Stimulated activated CD4-positive, alpha-beta T cell treated with anti-CD3 and anti-CD28 coated beads, Interleukin-4, amount 100 ng/mL, for 24 hours (primary cell): ENCODE measurements around the gene HIRIP3.
A peak's percentile ranks its signal among the peaks of the same experiment; 100 is the strongest.
"Not testable (repeated sequence)": the region's sequence is repeated elsewhere in the genome, so short reads cannot be mapped to it uniquely, and the experiment has no call there.

ENCODE experiments used
- DNase-seq: peaks from one replicate; pipeline ENCODE4 v3.0.0-alpha.2; 2020

Gene HIRIP3

DNA sequence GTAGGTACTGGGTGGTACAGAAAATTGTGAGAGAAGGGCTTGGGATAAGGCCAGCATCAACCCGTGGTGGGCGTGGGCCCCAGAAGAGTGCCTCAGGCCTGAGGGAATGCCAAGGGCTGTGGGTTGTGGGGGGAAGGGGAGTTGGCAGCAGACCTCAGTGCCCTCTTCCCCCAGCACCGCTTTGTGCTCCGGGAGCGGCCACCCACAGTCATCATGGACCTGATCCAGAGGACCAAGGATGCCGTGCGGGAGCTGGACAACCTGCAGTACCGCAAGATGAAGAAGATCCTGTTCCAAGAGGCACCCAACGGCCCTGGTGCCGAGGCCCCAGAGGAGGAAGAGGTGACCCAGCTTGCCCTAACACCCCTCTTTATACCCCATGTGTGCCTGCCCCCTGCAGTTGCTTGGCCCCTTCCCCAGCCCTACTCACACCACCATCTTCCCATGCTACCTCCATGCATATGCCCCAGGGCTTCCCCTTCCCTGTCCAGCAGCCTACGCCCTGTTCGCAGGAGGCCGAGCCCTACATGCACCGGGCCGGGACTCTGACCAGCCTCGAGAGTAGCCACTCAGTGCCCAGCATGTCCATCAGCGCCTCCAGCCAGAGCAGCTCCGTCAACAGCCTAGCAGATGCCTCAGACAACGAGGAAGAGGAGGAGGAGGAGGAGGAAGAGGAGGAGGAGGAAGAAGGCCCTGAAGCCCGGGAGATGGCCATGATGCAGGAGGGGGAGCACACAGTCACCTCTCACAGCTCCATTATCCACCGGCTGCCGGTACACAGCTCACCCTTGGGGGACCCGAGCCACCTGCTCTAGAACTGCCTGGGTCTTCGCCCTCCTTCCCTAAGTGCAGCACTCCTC, 12.6 kb downstream of the HIRIP3 start:
- DNase-seq: no peak

DNA sequence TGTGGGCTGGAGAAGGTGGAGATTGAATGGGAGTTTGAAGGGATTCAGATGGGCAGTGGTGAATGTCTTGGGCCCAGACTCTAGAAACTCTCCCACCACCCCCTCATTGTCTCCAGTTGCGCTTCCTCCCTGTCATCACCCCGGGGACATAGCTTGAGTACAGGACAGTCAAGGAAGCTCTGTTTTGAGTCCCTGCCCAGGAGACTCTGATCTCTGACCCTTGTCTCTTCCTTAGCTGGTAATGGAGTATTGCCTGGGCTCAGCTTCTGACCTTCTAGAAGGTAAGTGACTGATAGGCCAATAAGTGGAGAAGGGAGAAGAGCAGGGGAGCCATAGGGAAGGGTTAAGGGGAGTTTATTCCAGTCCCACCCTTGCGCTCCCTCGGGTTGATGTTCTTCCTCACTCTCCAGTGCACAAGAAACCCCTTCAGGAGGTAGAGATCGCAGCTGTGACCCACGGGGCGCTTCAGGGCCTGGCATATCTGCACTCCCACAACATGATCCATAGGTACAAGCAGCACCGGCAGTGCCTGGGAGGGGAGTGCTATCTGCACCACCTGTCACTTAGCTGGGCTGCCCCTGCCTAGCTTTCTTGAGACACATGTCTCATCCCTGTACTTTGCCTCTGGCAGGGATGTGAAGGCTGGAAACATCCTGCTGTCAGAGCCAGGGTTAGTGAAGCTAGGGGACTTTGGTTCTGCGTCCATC, 16.7 kb downstream of the HIRIP3 start:
- no peak for DNase-seq

DNA sequence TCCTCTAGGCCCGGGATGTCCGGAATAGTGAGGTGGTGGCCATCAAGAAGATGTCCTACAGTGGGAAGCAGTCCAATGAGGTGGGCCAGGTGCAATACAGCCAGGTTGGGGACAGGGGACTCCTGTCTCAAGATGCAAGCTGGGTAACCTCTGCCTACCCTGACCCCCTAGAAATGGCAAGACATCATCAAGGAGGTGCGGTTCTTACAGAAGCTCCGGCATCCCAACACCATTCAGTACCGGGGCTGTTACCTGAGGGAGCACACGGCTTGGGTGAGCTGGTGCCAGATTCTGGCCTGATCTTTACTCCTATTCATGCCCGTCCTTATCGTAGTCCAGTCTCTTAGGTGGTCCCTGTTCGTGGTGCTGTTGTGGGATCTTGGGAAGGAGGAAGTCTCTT, 17.3 kb downstream of the HIRIP3 start:
- DNase-seq: no peak

- DNase-seq: no peak
These were observed 18.2 kb downstream of the HIRIP3 start for GRCh38 chr16:29977063-29977825.

- DNase-seq: no peak
These were observed 19.5 kb downstream of the HIRIP3 start for GRCh38 chr16:29975811-29976511.

DNA sequence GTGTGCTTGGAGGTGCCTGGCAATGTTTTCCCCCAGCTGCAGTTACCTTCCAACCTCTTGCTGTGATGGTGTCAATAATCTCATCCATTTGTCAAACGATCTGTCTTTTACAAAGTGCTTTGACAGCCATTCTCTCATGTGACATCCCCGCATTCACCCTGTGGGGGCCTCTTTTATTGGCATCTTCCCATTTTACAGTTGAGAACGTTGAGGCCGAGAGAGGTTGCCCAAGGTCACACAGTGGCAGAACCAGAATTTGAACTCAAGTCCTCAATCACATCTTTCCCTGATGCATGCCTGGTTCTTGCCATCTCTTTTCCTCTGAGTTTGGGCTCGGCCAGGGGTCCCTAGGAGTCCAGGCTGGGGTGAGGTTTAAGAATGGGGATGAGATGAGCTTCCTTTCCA, 20.3 kb downstream of the HIRIP3 start:
- DNase-seq: no peak

DNA sequence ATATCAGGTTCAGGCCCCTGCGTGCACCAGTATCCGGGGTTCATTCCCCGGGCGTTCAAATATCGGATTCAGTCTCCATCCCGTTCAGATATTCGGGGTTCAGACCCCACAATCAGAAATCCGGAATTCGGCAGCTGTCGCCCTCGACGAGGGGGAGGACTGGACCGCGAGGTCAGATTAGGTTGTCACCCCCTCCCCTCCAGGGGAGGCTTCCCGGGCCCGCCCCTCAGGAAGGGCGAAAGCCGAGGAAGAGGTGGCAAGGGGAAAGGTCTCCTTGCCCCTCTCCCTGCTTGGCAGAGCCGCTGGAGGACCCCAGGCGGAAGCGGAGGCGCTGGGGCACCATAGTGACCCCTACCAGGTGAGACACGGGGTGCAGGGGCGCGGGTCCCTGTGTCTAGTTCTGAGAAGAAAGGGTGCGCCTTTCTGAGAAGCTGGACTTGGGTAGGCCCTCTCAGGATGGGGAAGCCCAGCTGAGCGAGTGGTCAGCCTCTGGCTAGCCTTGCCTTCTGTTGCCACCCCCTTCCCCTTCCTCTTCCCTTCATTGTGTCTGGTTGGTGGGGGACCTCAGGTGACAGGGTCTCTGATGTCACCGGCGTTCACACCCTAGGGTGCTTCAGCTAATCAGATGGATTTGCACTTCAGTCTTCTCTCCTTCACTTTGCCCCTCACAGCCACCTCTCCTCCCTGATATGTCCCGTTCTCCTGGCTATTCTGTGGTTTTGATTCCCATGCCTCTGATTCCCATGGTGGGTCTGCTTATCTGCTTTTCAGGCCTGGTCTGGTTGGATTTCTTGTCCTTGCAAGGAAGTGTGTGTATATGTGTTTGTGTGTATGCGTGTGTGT, 20.9 kb downstream of the HIRIP3 start:
- DNase-seq: no peak

DNA sequence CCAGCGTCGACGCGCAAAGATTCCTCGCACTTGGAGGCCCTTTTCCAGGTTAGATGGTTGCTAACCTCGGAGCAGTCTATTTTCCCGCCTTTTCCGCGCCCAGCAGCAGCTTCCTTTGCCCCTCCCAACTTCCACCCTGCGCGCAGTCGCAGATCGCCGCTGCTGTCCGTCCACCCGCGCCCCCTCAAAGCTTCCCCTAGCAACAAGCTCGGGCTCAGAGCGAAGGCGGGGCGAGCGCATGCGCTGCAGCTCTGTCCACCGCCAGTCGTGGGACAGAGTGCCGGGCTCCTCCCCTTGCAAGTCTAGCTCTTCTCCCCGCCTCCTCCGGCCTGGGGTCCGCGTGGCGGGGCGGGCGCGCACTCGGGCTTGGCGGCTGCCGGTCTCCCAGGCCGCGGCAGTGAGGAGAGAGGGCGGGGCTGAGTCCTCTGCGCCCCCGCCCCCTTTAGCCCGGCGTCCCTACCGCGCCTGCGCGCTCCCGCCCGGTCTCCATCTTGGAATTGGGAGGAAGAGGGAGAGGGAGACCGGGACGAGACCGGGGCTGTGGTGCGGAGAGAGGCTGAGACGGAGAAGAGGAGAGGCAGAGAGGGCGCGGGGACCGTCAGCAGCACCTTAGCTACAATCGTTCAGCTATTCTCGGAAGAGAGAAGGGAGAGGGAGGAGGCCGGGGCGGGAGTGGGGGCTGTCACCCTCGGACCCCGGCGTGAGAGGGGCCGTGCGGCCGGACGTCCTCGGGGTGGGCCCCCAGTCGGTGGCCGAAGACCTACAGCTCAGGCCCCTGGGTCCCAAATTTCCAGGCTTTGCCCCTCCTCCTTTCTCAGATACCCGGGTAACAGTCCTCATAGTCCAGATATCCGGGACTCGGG, 21.8 kb downstream of the HIRIP3 start, which contains the start of gene TAOK2:
TAOK2 (plus strand) TSS at position 485 of the 863 bp plus-strand sequence. CDS start 3,905 bp downstream, outside the sequence.
- peak; percentile 97 for DNase-seq

- DNase-seq: no peak
These were observed 22.4 kb downstream of the HIRIP3 start for GRCh38 chr16:29972992-29973383.

DNA sequence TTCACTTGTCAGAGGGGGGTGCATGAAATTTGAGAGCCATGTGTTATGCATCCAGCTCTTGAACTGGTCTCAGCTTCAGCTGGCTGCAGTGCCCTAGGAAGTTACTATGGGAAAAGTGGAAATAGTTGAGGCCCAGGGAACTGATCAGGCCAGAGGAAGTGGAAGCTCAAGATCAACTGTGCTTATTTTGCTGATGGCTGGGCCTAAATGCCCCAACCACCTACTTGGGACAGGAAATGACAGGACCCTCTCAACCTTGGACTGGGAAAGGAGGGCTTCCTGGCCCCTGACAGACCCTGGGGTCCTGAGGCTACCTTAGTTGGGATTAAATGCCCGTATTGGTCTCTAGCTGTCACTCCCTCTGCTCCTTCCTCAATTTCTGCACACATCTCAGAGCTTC, 22.9 kb downstream of the HIRIP3 start:
- DNase-seq: no peak

DNA sequence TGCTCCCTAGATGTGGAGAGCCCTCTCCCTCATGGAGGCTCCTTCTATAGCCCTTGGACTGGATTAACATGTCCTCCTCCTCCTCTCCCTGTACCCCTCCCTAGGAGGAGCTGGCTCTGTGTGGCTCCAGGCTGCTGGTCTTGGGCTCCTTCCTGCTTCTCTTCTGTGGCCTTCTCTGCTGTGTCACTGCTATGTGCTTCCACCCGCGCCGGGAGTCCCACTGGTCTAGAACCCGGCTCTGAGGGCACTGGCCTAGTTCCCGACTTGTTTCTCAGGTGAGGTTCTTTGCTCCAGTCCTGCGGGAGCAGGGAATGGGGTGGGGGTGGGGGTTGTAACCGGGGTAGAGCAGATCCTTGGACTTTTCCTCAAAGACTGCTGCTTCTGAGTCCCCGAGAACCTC, 24.1 kb downstream of the HIRIP3 start:
- no peak for DNase-seq

- DNase-seq: no peak
These were observed 27.2 kb downstream of the HIRIP3 start for GRCh38 chr16:29968205-29968604.

GRCh38 chr16:29963021-29963743, 32.2 kb downstream of the HIRIP3 start:
- DNase-seq: no peak

- DNase-seq: no peak
These were observed 32.9 kb downstream of the HIRIP3 start for GRCh38 chr16:29962344-29962994.

DNA sequence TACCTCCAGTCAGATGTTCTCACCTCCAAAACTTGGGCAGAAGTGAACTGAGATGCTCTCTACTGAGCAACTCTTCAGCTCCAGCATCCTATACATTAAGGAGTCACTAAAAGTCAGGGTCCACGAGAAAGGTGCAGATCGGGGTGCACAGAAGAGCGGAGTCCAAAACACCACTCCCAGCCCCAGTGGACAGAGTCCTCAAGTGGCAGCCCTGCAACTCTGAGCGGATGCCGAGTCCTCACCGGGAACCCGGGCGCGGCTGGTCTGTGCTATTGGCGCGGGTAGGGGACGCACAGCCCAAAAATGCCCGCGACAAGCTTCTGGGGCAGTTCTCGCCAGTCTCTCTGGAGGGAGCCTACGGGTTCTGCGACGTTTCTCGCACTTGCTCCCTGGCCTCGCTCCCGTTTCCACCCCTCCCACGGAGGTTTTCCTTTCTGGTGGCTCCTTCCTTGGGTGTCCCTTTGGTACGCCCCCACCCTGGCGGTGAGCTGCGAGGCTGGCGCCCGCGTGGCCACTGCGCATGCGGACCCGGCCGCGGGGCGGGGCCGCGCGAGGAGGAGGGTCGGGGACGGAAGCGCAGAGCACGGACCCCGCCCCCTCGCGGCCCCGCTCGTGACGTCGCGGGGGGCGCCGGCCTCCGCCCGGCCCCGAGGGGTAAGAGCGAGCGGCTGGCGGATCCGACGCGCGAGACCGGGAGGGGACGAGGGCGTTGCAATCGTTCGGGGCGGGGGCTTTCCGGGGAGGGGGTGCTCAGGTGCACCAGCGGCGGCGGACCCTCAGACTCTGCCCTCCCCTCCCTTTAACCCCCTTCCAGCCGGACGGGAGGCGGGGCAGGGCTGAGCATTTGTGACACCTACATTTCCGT, 33.7 kb downstream of the HIRIP3 start, which contains the start of gene TMEM219:
TMEM219 (plus strand) TSS at position 601 of the 865 bp plus-strand sequence. CDS start 1,065 bp downstream, outside the sequence.
- peak; percentile 91 for DNase-seq

- no peak for DNase-seq
These were observed 34.3 kb downstream of the HIRIP3 start for GRCh38 chr16:29961127-29961478.

GRCh38 chr16:29959821-29960220, 35.6 kb downstream of the HIRIP3 start:
- DNase-seq: not testable (repeated sequence)

DNA sequence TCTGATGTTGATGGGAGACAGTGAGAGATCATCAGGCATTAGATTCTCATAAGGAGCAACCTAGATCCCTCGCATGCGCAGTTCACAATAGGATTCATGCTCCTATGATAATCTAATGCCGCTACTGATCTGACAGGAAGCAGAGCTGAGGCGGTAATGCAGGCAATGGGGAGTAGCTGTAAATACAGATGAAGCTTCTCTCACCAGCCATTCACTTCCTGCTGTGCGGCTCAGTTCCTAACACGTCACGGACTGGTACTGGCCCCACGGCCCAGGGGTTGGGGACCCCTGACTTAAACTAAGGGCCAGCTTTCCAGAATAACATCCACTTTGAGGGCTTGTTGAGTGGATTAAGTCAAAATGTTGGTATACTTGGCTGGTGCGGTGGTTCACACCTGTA, 36.1 kb downstream of the HIRIP3 start:
- no peak for DNase-seq
